AG09319 (cell line): ENCODE data around the gene PIK3C2G.

Experiments
- DNase-seq: peaks from one replicate; pipeline ENCODE4 v3.0.0-alpha.2; 2010; ENCODE audit warnings: low read depth; ENCODE audit errors: extremely low read depth
- TF ChIP-seq, protein P1 (sequence below): IDR thresholded peaks from 2 replicates; pipeline ENCODE4 v1.5.1; 2011; ENCODE audit warnings: low read depth, mild to moderate bottlenecking, inconsistent platforms, low read length, moderate library complexity

PIK3C2G gene

DNA sequence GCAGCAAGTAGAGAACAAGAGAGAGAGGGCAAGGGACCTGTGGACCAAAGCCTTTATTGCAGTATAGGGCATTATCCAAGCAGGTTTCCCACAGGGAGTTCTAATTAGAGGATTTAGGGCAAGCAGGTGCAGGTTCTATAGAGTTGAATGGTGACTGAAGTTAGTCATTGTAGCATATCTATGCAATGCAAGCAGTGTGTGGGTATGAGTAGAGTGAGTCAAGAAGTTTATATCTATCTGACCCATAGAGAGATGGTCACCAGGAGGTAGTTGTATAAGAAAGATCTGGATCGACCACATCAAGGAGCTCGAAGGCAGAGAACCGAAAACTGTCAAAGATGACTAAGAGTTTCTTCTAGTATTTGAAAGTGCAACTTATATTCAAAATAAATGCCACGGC is 309.2 kb downstream of the PIK3C2G start:
- no peak for DNase-seq
- TF ChIP-seq, protein P1, sequence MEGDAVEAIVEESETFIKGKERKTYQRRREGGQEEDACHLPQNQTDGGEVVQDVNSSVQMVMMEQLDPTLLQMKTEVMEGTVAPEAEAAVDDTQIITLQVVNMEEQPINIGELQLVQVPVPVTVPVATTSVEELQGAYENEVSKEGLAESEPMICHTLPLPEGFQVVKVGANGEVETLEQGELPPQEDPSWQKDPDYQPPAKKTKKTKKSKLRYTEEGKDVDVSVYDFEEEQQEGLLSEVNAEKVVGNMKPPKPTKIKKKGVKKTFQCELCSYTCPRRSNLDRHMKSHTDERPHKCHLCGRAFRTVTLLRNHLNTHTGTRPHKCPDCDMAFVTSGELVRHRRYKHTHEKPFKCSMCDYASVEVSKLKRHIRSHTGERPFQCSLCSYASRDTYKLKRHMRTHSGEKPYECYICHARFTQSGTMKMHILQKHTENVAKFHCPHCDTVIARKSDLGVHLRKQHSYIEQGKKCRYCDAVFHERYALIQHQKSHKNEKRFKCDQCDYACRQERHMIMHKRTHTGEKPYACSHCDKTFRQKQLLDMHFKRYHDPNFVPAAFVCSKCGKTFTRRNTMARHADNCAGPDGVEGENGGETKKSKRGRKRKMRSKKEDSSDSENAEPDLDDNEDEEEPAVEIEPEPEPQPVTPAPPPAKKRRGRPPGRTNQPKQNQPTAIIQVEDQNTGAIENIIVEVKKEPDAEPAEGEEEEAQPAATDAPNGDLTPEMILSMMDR = no peak

DNA sequence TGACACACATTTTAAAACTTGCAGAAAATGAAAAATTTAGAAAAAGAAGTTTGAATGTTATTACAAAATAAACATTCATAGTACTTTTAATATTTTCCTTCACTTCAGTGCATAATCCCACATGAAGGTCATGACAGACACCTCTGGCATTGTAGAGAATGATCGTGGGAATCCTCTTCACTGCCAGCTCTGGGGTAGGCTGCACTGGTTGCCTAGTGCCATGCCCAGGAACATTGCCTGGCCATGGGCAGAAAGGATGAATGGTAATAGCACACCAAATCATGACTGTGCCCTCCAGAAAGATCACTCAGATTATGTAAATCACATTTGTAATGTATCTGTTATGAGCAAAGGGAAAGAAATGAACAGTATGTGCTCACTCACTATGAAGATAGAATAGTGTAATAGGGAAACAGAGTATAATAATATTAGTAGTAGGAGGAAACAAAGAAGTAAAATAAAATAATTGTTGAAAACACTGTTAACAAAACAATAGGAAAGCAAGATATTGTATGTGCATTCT is 314.8 kb downstream of the PIK3C2G start:
- DNase-seq = no peak
- TF ChIP-seq, protein P1 = no peak

DNA sequence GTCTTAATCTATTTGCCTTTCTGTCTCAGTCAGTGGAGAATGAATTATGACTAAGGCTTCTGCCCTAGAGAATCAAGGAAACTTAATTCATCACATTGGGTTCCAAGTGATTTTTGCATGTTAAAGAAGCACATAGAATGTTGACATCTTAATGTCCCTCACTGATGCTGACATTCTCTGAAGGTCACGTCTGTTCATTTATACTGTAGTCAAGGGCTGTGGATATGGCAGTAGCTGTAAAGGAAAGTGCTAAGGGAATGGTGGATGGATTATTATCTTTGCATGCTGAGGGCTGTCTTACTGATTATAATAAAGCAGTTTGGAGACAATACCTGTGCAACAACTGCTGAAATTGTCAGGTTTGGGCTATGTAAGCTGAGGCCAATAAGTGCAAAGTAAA is 315.3 kb downstream of the PIK3C2G start:
- DNase-seq = no peak

DNA sequence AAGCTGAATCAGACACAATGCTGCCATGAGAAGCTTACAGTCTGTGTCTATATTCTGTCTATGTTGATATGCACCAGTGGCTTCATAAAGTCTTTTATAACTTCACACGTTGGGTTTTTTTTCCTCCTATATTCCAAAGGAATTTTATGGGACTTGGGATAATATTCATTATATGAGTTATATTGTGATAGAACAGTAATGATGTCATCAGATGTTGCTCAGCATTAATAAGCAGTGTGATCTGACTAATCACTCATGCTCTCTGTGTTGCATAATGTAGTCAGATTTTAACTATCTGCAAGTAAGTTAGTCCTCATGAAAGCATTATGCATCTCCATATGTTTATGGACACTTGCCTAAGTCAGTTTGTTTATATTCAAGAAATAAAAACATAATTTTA is 316.9 kb downstream of the PIK3C2G start:
- TF ChIP-seq, protein P1 = no peak
- no peak for DNase-seq

More for the DNA sequence above, 315.3 kb downstream of the PIK3C2G start:
- TF ChIP-seq, protein P1 = no peak

DNA sequence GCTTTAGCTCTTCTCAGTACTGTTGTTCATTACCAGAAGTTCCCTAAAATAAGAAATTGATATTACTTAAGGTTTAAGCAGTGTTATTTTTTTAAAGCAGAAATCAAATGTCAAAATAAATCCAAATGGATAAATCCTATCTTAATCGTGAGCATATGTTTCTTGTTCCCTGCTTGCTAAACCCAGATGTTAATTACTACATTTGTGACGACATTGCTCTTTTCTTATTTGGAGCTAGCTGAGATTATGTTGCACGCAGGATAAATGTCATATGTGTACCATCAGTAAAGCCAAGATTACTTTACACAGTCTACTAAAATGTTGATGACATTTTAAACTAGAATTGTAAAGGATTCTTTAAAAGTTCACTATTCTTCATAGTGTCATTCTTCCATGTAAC is 319.0 kb downstream of the PIK3C2G start:
- TF ChIP-seq, protein P1 = no peak
- peak; percentile 70 for DNase-seq

DNA sequence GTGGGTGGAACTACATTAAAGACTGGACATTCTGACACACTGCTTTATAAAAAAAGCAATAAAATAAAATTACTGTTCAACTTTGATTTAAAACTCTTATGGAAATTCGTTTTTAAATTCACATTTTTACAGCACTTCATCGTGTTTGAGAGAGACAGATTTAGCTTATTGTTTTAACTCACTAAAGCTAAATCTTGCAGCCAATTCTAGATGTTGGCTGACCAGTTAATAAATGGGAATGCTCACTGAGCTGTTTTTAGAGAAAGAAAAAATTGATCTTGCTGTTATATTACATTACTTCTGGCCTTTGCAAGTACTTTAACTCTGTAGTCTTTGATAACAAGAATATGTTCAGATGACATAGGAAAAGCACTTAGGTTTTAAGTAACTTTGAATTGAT is 319.4 kb downstream of the PIK3C2G start:
- TF ChIP-seq, protein P1 = no peak
- DNase-seq = no peak

DNA sequence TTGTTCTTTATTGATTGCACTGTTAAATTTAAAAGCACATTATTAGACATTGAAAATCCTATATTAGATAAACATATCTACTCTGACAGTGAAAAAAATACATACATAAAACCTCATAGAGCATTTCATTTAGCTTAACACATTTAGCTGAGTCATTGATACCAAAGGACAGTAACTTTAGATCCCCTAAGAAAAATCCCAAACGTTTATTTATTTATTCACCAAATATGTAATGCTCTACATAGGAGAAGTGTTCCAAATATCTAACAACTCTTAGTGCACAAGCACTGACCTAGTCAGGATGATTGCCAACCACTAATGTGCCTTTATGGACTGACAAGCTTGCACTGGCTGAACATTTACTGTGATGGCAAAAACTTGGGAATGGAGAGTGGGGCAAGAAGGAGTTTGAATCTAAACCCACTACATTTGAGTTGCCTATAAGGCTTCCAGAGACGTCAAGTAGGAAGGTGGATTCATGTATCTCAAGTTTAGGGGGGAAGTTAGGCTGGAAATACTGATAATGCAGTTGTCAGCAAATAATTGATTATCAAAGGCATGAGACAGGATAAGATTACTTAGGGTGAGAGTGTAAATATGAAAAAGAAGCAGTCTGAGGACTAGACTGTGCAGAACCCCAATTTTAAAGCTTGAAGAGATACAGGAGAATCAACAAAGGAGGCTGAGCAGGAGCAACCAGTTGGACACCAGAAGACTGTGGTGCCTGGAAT is 320.1 kb downstream of the PIK3C2G start:
- no peak for DNase-seq
- TF ChIP-seq, protein P1 = no peak
